Measurements from ENCODE around the gene CRYBG2. TPM values are rescaled to one million over a fixed set of nuclear protein-coding genes. Genes with fewer than 3 reads are reported as not detected.

CRYBG2 gene
- total and polyA plus RNA-seq, 10 of the 15 experiments (the other 5 are each of a cell fraction or from before 2014, with no cell fraction given), result 0.03 to 1.2 (median 0.11) TPM; not detected in 4

- no peak for TF ChIP-seq CUX1 (IDR thresholded peaks at IDR 0.05; ENCODE audit: insufficient replicate concordance, low read depth, low read length)
- TF ChIP-seq POLR2AphosphoS5 (IDR thresholded peaks at IDR 0.05; ENCODE audit: low read length), result peak; percentile 64; the same call in 1 of the 2 replicates
- peak; percentile 85 for TF ChIP-seq BACH1 (IDR thresholded peaks at IDR 0.05; ENCODE audit: borderline replicate concordance)
- TF ChIP-seq POLR2A (IDR thresholded peaks at IDR 0.05; ENCODE audit: low read depth, low read length), result peak; percentile 96
- TF ChIP-seq, protein P1, sequence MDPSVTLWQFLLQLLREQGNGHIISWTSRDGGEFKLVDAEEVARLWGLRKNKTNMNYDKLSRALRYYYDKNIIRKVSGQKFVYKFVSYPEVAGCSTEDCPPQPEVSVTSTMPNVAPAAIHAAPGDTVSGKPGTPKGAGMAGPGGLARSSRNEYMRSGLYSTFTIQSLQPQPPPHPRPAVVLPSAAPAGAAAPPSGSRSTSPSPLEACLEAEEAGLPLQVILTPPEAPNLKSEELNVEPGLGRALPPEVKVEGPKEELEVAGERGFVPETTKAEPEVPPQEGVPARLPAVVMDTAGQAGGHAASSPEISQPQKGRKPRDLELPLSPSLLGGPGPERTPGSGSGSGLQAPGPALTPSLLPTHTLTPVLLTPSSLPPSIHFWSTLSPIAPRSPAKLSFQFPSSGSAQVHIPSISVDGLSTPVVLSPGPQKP (IDR thresholded peaks at IDR 0.05; ENCODE audit: low read depth, low read length), result no peak
- TF ChIP-seq CEBPZ (IDR thresholded peaks at IDR 0.05; ENCODE audit: low read depth, low read length), result no peak
- TF ChIP-seq POLR2AphosphoS2 (IDR thresholded peaks at IDR 0.05; ENCODE audit: low read depth, low read length), result 0 out of 2 replicates have a peak, but pooled peaks have one; percentile 88
- TF ChIP-seq GATAD2B (conservative IDR thresholded peaks at IDR 0.05; ENCODE audit: low read depth), result peak; percentile 77
- peak; percentile 36 for TF ChIP-seq SP1 (IDR thresholded peaks at IDR 0.05; ENCODE audit: low read depth, low read length)
- TF ChIP-seq E2F4 (IDR thresholded peaks at IDR 0.05; ENCODE audit: low read depth, low read length), result no peak
- TF ChIP-seq MLLT1 (IDR thresholded peaks at IDR 0.05), result peak; percentile 36; the same call in 1 of the 2 replicates
- no peak for TF ChIP-seq ATF2 (IDR thresholded peaks at IDR 0.05; ENCODE audit: low read length)
- no peak; the same call in 2 of the 3 replicates for TF ChIP-seq POU2F2 (IDR thresholded peaks at IDR 0.05; ENCODE audit: borderline replicate concordance, low read depth, low read length)
- peak; percentile 21 for TF ChIP-seq MEF2B (IDR thresholded peaks at IDR 0.05; ENCODE audit: partially characterized antibody, poor library complexity, severe bottlenecking)
Measured at GRCh38 chr1:26279456-26280332, 74.2 kb downstream of the CRYBG2 start, which contains the start of gene SH3BGRL3 (continued).

Measured in GM12878 (cell line).